Mononuclear cell (primary cell): ENCODE results near the gene BCAP29. TPM values are rescaled to one million over a fixed set of nuclear protein-coding genes. Genes with fewer than 3 reads are reported as not detected.
"Not testable (repeated sequence)": the region's sequence is repeated elsewhere in the genome, so short reads cannot be mapped to it uniquely, and the experiment has no call there.

ENCODE experiments used
- H3K27me3 ChIP-seq: 2 replicates; pipeline ENCODE4 v1.6.0; 2011; ENCODE audit warnings: low read length, control low read depth; ENCODE audit not compliant: insufficient read depth
- H3K4me1 ChIP-seq: 2 replicates; pipeline ENCODE4 v1.5.1; 2011; ENCODE audit warnings: mild to moderate bottlenecking, low read length, control low read depth; ENCODE audit not compliant: insufficient read depth
- H3K4me3 ChIP-seq: 2 replicates; pipeline ENCODE4 v1.5.1; 2011; ENCODE audit warnings: mild to moderate bottlenecking, low read length, moderate library complexity
- H3K9me3 ChIP-seq: 2 replicates; pipeline ENCODE4 v1.5.1; 2011; ENCODE audit warnings: low read depth, mild to moderate bottlenecking, control low read depth, low read length
- total RNA-seq: library from RNA; depleted of rRNA; stranded (reverse); fragments of >200 nt; gene quantifications from one replicate; pipeline ENCODE4 v1.2.3, GENCODE V29; 2012

The BCAP29 gene, protein sequence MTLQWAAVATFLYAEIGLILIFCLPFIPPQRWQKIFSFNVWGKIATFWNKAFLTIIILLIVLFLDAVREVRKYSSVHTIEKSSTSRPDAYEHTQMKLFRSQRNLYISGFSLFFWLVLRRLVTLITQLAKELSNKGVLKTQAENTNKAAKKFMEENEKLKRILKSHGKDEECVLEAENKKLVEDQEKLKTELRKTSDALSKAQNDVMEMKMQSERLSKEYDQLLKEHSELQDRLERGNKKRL
- total RNA-seq: 26.7 TPM

DNA sequence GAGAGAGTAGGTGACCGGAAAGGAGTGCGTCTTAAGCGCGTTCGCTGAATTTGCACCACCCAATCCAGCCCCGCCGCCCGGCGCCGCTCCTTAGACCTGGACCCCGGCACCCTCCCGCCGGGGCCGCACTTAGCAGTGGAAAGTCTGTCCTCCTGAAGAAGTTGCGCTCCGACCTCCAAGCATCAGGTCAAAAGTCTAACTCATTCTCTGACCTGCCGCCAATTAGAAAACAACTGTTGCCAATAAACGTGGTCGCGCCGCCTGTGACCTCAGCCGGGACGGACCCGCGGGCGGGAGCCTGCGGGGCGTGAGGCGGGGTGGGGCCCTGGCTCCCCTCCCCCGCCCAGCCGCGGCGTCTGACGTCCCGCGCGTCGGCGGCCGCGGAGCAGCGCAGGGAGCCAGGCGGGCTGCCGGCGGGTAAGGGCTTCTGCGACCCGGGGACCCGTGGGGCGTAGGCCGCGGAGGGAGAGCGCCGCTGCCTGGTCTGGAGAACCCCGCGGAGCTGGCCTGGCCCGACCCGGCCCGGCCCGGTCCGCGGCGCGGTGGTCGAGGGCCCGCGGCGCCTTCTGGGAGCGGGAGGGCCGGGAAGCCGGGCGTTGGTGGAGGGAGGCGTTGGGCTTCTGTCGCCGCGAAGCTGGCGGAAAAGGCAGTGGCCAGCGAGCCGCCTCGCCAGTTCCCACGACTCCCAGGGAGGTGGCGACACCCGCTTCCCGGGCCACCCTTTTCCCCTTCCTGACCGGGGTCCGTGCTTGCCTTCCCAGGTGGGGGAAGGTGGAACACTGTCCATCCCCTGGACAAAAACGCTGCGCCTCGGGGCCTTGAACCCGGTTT lies at the start of gene BCAP29:
Gene BCAP29, plus strand, starts transcription at position 362 of the 831 bp plus-strand sequence. CDS start 527 bp downstream, outside the sequence.
- peak within 1 kb of the TSS; percentile 75 for H3K4me3 ChIP-seq
- peaks cover 3% of the 10 kb centered on the region for H3K4me1 ChIP-seq
- no peaks in the 10 kb centered on the region for H3K27me3 ChIP-seq
- no peaks in the 10 kb centered on the region for H3K9me3 ChIP-seq

DNA sequence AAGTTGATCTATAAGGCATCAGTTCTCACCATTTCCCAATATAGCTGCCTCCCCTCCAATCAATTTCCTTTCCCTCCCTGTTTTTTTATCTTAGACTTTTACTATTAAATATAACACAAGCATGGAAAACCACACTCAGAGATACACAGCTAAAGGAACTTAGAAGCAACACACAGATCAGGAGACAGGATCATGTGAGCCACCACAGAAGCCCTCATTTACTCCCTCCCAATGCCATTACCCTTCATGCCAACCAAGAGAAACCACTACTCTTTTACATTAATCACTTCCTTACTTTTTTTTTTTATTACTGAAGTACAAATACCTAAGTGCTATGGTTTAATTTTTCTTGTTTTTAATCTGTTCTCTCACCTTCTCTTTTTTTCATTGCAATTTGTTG lies 49.3 kb upstream of the BCAP29 start:
- H3K9me3 ChIP-seq: no peaks in the 10 kb centered on the region
- no peaks in the 10 kb centered on the region for H3K4me1 ChIP-seq
- H3K4me3 ChIP-seq: no peak overlapping the region
- no peaks in the 10 kb centered on the region for H3K27me3 ChIP-seq

DNA sequence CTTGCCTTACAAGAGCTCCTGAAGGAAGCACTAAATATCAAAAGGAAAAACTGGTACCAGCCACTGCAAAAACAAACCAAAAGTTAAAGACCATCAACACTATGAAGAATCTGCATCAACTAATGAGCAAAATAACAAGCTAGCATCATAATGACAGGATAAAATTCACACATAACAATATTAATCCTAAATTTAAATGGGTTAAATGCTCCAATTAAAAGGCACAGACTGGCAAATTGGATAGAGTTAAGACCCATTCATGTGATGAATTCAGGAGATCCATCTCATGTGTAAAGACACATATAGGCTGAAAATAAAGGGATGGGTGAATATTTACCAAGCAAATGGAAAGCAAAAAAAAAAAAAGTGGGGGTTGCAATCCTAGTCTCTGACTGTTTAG lies 45.9 kb upstream of the BCAP29 start:
- Histone ChIP-seq H3K27me3 (no peaks in the 10 kb centered on the region), H3K4me1 (no peaks in the 10 kb centered on the region), H3K4me3 (no peak overlapping the region), H3K9me3 (no peaks in the 10 kb centered on the region)

DNA sequence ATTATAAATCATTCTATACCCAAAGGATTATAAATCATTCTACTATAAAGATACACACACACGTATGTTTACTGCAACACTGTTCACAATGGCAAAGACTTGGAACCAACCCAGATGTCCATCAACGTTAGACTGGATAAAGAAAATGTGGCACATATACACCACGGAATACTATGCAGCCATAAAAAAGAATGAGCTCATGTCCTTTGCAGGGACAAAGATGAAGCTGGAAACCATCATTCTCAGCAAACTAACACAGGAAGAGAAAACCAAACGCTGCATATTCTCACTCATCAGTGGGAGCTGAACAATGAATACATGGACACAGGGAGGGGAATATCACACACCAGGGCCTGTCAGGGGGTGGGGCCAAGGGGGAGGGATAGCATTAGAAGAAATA lies 42.8 kb upstream of the BCAP29 start:
- H3K27me3 ChIP-seq, H3K4me3 ChIP-seq, H3K4me1 ChIP-seq, H3K9me3 ChIP-seq: not testable (repeated sequence)

DNA sequence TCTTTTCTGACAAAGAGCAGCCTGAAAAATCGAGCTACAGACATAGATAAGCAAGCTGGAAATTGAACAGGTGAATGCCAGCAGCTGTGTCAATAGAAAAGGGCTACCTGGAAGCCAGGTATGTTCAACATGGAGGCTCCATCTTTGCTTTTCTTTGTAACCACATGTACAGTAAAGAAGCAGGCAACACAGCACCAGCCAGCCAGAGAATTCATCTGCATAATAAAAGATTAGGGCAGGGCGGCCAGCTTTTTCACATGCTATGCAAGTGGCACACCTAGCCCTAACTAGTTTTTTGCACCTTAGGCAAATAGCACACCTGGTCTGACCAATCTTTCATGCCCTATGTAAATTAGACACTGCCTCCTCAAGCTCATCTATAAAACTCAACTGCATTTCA lies 42.0 kb upstream of the BCAP29 start:
- no peaks in the 10 kb centered on the region for H3K9me3 ChIP-seq
- no peak overlapping the region for H3K4me3 ChIP-seq
- no peaks in the 10 kb centered on the region for H3K4me1 ChIP-seq
- H3K27me3 ChIP-seq: no peaks in the 10 kb centered on the region

DNA sequence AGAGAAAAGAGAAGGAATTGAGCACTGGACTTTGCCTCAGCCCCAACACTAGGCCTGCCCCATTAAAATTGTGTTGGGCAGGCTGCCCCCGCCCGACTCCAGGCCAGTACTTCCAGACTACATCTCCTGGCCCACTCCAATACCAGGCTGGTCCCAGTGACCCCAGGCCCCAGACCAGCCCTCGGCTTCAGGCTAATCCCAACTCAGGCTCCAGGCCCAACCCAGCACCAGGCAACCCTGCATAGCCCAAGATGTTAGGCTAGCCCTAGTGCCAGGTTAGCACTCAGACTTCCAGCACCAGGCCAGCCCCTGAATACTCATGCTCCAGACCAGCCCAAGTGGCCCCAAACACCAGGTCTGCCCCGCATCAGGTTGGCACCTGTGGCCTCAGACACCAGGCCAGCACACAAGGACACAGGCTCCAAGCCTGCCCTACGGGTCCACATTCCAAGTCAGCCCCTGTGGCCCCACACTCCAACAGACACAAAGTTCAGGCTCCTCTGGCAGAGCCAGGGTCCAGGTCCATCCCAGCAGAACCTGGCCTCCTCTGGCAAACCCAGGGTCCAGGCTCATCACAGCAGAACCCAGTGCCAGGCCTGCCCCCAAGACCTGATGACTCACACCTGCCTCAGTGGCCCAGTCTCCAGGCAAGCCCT lies 36.6 kb upstream of the BCAP29 start:
- Histone ChIP-seq H3K4me1 (no peaks in the 10 kb centered on the region), H3K27me3 (no peaks in the 10 kb centered on the region), H3K9me3 (peaks cover 16% of the 10 kb centered on the region), H3K4me3 (no peak overlapping the region)

DNA sequence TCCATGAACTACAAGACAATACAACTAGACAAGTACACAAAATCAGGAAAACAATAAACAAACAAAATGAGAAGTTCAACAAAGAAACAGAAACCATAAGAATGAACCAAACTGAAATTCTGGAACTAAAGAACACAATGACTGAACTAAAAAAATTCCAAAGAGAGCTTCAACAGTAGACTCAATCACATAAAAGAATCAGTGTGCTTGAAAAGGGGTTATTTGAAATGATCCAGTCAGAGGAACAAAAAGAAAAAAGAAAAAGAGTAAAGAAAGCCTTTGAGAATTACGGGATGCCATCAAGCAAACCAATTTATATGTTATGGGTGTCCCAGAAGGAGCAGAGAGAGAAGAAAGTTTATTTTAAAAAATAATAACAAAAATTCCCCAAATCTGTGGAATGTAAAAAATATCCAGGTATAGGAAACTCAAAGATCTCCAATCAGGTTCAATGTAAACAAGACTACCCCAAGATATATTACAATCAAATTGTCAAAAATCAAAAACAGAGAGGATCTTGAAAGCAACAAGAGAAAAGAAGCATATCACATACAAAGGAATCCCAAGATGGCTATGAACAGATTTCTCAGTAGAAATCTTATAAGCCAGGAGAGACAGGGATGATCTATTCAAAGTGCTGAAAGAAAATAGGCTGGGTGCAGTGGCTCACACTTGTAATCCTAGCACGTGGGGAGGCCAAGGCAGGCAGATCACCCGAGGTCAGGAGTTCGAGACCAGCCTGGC lies 35.0 kb upstream of the BCAP29 start:
- H3K4me1 ChIP-seq: no peaks in the 10 kb centered on the region
- H3K9me3 ChIP-seq: peaks cover 16% of the 10 kb centered on the region
- no peaks in the 10 kb centered on the region for H3K27me3 ChIP-seq
- H3K4me3 ChIP-seq: no peak overlapping the region

DNA sequence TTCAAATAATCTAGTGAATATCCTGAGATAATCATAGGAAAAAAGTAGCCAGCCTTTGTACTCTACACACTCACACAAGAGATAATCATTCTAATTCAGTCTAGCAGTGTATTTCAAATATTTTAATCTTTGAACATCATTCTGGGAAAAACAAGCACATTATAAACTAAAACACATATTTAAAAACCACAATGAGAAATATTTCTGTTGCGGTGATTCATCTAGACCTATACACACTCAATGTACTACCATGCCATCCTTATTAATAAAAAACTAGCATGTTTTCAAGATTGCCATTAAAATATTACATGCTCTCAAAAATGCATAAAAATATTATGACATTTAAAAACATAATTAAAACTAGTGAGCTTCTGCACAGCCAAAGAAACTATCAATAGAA lies 28.1 kb upstream of the BCAP29 start:
- no peak overlapping the region for H3K4me3 ChIP-seq

DNA sequence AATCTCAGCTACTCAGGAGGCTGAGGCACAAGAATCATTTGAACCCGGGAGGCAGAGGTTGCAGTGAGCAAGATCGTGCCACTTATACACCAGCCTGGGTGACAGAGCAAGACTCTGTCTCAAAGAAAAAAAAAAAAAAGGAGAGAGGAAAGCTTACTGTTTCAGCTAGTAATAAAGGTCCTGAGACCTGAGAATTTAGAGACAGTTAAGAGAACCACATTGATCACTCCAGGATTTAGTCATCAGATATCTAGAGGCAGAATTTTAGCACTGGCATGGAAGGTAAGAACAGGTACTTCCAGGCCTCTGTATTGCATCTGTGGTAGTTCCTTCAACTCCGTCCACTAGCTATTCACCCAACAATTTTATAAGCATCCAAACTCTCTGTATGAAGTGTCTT lies 24.2 kb upstream of the BCAP29 start:
- H3K4me1 ChIP-seq: no peaks in the 10 kb centered on the region
- no peak overlapping the region for H3K4me3 ChIP-seq
- no peaks in the 10 kb centered on the region for H3K9me3 ChIP-seq
- no peaks in the 10 kb centered on the region for H3K27me3 ChIP-seq

More for the DNA sequence above, 28.1 kb upstream of the BCAP29 start:
- no peaks in the 10 kb centered on the region for H3K27me3 ChIP-seq
- H3K4me1 ChIP-seq: no peaks in the 10 kb centered on the region
- no peaks in the 10 kb centered on the region for H3K9me3 ChIP-seq

DNA sequence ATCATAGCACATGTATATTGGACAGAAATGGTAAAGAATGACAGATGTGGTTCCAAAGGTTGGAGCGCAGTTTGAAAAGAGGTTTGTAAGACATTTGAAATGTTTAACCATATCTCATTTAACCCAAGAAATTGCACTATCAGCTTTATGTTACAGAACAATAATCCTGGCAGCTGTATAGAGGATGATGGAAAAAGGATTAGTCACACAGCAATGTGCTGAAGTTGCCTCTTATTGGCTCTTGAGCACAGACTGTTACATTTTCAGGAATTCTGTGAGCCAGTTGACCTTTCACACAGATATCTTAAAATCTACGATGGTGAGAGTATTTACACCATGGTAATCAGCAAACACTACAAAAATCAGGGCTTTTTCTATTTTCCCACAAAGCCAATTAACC lies 20.2 kb upstream of the BCAP29 start:
- no peak overlapping the region for H3K4me3 ChIP-seq
- no peaks in the 10 kb centered on the region for H3K27me3 ChIP-seq
- H3K9me3 ChIP-seq: no peaks in the 10 kb centered on the region
- peaks cover 21% of the 10 kb centered on the region for H3K4me1 ChIP-seq

DNA sequence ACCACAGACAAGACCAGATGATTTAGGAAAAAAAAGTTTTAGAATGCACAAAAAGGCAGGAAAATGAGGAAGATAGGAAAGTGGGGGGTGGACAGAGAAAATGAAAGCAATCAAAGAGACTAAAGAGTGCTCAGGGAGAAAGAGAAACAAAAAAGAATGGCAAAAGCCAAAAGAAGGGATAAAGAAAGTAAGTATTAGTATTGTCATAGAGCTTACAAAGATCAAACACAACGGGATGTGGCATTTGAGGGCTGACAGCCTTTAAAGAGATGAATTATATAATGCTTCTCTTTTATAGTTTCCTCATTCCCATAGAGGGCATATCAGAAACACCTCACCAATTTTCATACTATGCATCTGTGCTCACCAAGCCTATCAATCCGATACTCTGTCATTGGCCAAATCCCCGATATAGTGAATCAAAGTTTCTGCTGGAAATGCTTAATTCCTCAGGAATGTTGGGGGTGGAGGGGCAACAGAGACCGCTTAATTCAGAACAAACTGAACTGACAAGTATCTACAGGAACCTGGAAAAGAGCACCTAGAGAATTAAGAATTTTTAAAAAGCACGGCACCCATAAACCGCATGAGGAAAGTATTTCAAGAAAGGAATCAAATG lies 19.0 kb upstream of the BCAP29 start:
- Histone ChIP-seq H3K4me1 (peaks cover 21% of the 10 kb centered on the region), H3K4me3 (no peak overlapping the region)

DNA sequence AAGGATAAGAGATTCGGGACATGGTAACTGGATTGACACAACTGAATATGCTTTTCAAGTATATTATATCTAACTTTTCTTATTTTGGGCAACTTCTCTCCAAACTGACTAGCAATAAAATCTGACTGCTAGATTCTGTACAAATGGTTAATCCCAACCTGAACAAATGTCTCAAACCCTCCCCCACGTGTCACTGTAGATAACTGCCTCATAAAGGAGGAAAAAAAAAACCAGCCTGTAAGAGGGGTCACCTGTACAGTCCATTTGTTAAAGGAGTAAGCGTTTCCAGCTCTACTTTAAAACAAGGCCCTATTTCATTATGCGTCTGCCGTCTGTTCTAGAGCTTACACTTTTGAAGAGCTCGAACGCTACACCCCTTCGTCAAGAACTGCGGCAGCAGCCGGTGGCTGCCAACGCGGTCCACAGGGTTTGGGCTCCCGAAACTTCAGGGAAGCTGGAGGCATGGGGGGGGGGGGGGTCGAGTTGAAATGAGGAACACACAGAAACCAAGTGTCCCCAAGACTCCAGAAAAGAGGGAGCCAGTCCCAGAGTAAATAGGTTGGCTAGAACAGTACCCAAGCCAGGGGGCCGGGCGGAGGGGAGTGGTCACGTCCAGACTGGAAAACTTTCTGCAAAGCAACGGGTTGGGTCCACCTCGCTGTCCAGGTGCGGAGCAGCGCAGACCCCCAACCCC lies 16.8 kb upstream of the BCAP29 start:
- Histone ChIP-seq H3K27me3 (no peaks in the 10 kb centered on the region), H3K9me3 (no peaks in the 10 kb centered on the region), H3K4me1 (peaks cover 21% of the 10 kb centered on the region), H3K4me3 (peak overlapping the region; percentile 79)

More for the DNA sequence above, 19.0 kb upstream of the BCAP29 start:
- Histone ChIP-seq H3K9me3 (no peaks in the 10 kb centered on the region), H3K27me3 (no peaks in the 10 kb centered on the region)

DNA sequence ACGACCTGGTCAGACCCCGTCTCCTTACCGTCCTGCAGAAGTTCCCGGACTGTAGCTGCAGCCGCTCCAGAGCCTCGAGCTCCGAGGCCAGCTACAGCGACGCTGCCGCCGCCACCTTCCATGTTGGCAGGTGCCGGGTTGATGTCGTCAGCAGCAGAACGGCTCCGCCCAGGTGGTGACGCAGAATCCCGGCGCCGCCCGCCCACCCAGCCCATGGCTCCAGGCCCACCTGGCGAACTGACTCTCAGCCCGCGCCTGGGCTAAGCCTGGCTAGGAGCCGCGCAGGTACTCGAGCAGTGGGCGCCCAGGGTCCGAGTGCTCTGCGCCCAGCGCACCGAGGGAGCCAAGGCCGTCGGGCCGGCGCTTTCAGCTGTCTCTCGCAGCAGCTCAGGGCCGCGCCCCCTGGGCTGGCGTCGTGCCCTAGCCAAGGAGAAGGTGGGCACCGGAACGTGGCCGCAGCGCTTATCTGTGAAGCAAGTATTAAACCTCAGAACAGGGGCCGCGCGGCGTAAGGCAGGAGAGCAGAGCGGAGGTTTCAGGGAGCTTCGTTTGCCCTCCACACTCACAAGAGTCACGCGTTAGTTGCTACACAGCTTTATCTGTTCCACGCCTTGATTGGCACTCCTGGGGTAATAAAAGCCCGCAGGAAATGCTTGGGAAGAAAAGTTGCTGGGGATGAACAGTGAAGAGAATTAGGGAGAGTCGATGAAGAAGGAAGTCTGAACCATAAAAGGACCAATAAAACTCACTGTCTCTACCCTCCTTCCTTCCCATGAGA lies 16.1 kb upstream of the BCAP29 start, which contains the start of the genes COG5 and DUS4L:
Gene COG5, minus strand, starts transcription at position 146 of the 778 bp plus-strand sequence. Its CDS starts 24 bp downstream, at position 122.
Gene DUS4L, plus strand, starts transcription at position 197 of the 778 bp plus-strand sequence. CDS start 3,100 bp downstream, outside the sequence.
- no peaks in the 10 kb centered on the region for H3K9me3 ChIP-seq
- peak within 1 kb of the TSS; percentile 79 for H3K4me3 ChIP-seq
- no peaks in the 10 kb centered on the region for H3K27me3 ChIP-seq
- peaks cover 21% of the 10 kb centered on the region for H3K4me1 ChIP-seq
